Glomerular endothelial cell (primary cell): ENCODE data around the gene TLK2. TPM values are rescaled to one million over a fixed set of nuclear protein-coding genes. Genes with fewer than 3 reads are reported as not detected.
"Not testable (repeated sequence)": the region's sequence is repeated elsewhere in the genome, so short reads cannot be mapped to it uniquely, and the experiment has no call there.

Source experiments
- DNase-seq: peaks from one replicate; pipeline ENCODE4 v3.0.0-alpha.2; 2011; ENCODE audit warnings: low read depth, low spot score; ENCODE audit errors: extremely low read depth
- total RNA-seq: library from RNA; depleted of rRNA; stranded (reverse); fragments of >200 nt; gene quantifications from 2 replicates; pipeline ENCODE4 v1.2.3, GENCODE V29; 2015

TLK2 gene
- total RNA-seq, 1 donor from 2014 or later, result 27.9 TPM

DNA sequence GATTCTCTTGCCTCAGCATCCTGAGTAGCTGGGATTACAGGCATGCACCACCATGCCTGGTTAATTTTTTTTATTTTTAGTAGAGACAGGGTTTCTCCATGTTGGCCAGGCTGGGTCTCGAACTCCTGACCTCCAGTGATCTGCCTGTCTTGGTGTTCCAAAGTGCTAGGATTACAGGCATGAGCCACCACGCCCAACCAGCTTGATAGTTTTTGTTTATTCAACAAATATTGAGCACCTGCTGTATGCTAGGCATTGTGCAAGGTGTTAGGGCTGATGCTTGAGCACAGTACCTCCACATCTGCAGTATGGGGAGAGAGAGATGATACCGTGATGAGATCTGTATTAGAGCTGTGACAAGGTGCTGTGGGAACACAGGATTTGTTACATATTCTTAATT, 3.9 kb downstream of the TLK2 start:
- not testable (repeated sequence) for DNase-seq

DNA sequence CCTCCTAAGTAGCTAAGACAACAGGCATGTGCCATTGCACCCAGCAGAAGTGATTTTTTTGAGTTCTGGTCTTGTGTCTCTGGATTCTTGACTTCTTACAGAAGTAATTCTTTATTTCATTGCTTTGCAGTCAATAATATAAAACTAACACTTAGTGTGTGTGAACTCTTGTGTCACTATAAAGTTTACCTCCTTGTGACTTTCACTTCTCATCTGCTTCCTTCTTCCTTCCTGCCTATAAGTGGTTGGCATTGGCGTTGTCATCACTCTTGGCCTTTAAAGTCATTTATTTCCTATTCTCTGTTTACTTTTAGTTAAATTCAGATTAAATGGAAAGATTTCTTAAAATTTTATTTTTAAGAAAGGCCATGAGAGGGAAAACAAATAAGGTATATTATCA, 12.4 kb downstream of the TLK2 start:
- not testable (repeated sequence) for DNase-seq

- DNase-seq, result not testable (repeated sequence)
These were observed 14.5 kb downstream of the TLK2 start for GRCh38 chr17:62493049-62493655.

DNA sequence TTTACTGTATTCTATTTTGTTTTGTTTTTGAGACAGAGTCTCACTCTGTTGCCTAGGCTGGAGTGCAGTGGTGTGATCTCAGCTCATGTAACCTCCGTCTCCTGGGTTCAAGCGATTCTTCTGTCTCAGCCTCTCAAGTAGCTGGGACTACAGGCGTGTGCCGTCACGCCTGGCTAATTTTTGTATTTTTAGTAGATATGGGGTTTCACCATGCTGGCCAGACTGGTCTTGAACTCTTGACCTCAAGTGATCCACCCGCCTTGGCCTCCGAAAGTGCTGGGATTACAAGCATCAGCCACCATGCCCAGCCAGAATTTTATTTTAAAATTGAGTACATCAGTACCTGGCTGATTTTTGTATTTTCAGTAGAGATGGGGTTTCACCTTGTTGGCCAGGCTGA, 15.4 kb downstream of the TLK2 start:
- DNase-seq, result not testable (repeated sequence)

DNA sequence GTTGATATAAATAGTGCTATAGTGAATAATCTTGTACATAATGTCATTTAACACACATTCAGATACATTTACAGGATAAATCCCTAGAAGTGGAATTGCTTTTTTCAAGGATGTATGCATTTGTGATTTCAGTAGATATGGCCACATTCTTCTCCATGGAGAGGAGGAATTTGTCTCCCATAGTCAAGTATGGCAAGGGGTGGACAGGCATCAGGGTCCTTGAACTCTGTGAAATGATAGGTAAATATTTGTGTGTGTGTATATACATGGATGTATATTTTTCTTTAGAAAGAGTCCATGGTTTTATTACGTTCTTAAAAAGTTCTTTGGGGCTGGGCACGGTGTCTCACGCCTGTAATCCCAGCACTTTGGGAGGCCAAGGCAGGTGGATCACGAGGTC, 17.7 kb downstream of the TLK2 start:
- not testable (repeated sequence) for DNase-seq

DNA sequence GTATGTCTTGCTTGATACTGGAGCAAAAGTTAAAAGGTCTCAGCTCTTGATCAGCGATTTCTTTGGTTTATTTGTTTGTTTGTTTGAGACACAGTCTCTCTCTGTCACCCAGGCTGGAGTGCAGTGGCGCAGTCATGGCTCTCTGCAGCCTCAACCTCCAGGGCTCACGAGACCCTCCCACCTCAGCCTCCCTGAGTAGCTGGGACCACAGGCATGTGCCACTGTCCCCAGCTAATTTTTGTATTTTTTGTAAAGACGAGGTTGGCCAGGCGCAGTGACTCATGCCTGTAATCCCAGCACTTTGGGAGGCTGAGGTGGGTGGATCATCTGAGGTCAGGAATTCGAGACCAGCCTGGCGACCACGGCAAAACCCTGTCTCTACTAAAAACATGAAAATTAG, 20.2 kb downstream of the TLK2 start:
- DNase-seq, result not testable (repeated sequence)

DNA sequence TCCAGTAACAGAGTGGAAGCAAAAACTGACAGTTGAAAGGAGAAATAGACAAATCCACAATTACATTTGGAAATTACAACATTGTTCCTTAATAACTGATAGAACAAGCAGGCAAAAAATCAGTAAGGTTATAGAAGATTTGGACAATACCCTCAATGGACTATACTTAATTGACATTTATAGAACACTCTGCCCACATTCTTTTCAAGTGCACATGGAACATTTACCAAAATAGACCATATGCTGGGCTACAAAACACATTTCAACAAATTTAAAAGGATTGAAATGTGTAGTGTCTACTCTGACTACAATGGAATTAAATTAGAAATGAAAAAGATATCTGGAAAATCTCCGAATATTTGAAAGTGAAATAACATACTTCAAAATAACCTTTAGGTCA, 21.8 kb downstream of the TLK2 start:
- DNase-seq, result not testable (repeated sequence)

DNA sequence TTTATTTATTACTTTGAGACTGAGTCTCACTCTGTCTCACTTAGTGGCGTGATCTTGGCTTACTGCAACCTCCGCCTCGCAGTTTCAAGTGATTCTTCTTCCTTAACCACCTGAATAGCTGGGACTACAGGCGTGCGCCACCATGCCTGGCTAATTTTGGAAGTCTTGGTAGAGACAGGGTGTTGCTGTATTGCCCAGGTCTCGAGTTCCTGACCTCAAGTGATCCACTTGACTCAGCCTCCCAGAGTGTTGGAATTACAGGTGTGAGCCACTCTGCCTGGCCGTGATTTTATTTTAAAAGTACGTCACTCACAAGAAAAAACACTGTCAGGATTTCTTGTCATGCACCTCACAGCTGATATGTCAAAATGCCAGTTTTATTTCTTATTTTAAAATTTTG, 26.2 kb downstream of the TLK2 start:
- DNase-seq, result not testable (repeated sequence)

GRCh38 chr17:62507191-62507836, 28.7 kb downstream of the TLK2 start:
- DNase-seq, result not testable (repeated sequence)

GRCh38 chr17:62510247-62510819, 31.7 kb downstream of the TLK2 start:
- not testable (repeated sequence) for DNase-seq

DNA sequence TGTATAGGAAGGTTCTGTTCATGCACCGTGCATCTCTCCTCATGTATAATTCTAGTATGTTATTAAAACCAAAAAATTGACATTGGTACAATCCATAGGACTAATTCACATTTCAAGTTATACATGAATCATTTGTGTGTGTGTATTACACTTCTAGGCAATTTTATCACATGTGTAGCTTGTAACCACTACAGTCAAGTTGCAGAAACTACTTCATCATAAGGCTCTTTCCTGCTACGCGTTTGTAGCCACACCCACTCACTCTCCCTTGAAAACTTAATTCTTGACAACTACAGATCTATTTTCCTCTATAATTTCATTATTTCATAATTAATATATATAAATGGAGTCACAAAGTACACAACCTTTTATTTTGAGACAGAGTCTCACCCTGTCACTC, 32.4 kb downstream of the TLK2 start:
- DNase-seq, result not testable (repeated sequence)

DNA sequence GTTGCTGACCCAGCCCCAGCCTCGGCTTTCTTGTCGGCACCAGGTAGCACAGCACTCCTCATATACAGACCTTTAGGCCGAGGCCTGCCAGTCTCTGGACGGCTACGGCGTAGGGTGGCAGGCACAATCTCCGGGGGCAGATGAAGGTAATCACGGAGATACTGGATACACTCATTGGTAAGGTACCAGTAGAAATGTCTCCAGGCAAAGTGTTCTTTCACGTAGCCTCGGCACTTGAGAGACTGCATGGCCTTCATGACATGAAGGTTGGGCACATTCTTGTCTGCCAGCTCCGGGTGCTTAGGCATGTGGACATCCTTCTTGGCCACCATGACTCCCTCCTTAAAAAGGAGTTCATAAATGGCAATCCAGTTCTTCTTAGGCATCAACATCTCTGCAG, 37.8 kb downstream of the TLK2 start:
- not testable (repeated sequence) for DNase-seq

DNA sequence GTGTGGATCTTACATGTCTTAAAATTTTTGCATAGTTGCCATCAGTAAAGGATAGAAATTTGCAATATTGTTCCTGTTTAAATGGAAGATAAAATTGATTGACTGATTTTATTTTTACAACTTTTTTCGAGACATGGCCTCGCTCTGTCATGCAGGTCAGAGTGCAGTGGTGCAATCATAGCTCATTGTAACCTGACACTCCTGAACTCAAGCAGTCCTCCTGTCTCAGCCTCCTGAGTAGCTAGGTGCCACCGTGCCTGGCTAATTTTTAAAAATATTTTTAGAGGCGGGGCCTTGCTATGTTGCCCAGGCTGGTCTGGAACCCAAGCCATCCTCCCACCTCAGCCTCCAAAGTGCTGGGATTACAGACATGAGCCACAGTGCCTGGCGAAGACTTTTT, 42.7 kb downstream of the TLK2 start:
- not testable (repeated sequence) for DNase-seq

GRCh38 chr17:62524077-62524476, 45.5 kb downstream of the TLK2 start:
- not testable (repeated sequence) for DNase-seq

GRCh38 chr17:62525317-62525716, 46.7 kb downstream of the TLK2 start:
- not testable (repeated sequence) for DNase-seq

DNA sequence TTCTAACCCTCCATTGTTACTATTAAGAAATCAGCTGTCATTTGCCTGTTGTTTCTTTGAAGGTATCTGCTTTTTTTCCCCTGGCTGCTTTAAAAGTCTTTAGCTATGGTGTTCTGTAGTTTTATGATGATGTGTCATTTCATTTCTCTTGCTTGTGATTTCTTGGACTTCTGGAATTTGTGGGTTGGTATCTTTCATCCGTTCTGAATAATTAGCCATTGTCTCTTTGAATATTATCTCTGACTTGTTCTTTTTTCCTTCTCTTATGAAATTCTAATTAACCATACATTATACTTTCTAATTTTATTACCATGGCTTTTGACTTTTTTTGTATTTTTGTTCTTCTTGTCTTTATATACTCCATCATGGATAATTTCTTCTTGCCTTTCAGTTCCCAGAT, 52.3 kb downstream of the TLK2 start:
- DNase-seq, result not testable (repeated sequence)

- not testable (repeated sequence) for DNase-seq
These were observed 57.9 kb downstream of the TLK2 start for GRCh38 chr17:62536557-62536956.

- not testable (repeated sequence) for DNase-seq
These were observed 62.4 kb downstream of the TLK2 start for GRCh38 chr17:62541073-62541472.

DNA sequence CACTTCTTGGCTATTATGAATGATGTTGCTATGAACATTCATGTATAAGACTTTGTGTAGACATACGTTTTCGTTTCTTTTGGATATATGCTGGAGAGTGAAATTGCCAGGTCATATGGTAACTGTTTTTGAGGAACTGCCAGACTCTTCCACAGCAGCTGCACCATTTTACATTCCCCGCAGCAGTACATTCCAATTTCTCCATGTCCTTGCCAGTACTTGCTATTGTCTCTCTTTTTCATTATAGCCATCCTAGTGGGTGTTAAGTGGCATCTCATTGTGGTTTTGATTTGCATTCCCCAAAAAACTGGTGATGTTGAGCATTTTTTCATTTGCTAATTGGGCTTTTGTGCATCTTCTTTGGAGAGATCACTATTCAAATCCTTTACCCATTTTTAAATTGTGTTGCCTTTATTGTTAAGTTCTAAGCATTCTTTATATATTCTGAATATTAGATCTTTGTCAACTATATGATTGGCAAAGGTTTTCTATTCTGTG, 64.7 kb downstream of the TLK2 start:
- not testable (repeated sequence) for DNase-seq

GRCh38 chr17:62546066-62546465, 67.4 kb downstream of the TLK2 start:
- not testable (repeated sequence) for DNase-seq

DNA sequence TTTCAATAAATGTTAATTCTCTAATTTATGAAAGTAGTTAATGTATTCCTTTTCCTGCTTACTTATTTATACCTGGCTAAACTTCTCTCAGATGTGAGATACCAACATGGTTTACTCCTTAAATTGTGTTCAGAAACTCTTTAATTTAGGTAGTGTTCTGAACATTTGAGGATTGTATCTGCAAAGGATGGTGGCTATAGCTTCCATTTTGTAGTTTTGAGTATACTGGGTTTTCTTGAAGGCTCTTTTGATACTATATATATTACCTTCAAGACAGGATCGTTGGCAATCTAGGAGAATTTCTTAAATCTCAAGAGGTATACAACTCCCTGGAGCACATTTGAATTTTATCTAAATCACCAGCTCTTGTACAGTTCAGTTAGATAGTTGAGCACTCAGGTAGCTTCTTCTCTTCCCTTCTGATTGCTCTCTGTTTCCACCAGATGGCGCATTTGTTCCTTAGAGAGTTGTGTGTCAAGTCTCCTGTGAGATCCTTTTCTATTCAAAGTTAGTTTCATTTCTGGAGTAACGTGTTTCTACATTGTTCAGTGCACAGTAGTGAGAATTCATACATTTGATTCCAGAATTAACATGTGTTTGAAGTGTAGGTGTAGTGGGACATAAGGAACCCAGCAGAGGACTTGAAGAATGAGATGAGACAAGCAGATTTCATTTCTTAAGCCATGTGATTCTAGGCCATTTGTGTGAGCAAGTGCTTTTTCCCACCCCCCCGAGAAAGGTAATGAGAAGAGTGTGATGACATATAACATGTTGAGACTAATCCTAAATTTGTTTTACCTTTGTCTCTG, 74.4 kb downstream of the TLK2 start:
- DNase-seq, result not testable (repeated sequence)
